ENCODE measurements around the gene COBL. TPM values are rescaled to one million over a fixed set of nuclear protein-coding genes. Genes with fewer than 3 reads are reported as not detected.
A peak's percentile ranks its signal among the peaks of the same experiment; 100 is the strongest.

COBL gene
- total RNA-seq, 1 experiment from 2014 or later = 8.6 TPM

GRCh38 chr7:51132661-51133060 is 183.9 kb downstream of the COBL start:
- in situ Hi-C loops (cut with HindIII; ENCODE audit: low pct_unique_long_range_greater_than_20kb, low sequenced_read_pairs) = no loop called here
- no peak for DNase-seq (ENCODE audit: low read depth, low spot score)

- DNase-seq (ENCODE audit: low read depth, low spot score) = no peak
- in situ Hi-C loops (cut with HindIII; ENCODE audit: low pct_unique_long_range_greater_than_20kb, low sequenced_read_pairs) = no loop called here
Measured at GRCh38 chr7:51129527-51130472, 186.8 kb downstream of the COBL start.

- no peak for DNase-seq (ENCODE audit: low read depth, low spot score)
- in situ Hi-C loops (cut with HindIII; ENCODE audit: low pct_unique_long_range_greater_than_20kb, low sequenced_read_pairs) = no loop called here
Measured at GRCh38 chr7:51128545-51129435, 187.8 kb downstream of the COBL start.

GRCh38 chr7:51127618-51127904 is 189.0 kb downstream of the COBL start:
- in situ Hi-C loops (cut with HindIII; ENCODE audit: low pct_unique_long_range_greater_than_20kb, low sequenced_read_pairs) = no loop called here
- no peak for DNase-seq (ENCODE audit: low read depth, low spot score)

- DNase-seq (ENCODE audit: low read depth, low spot score) = no peak
- in situ Hi-C loops (cut with HindIII; ENCODE audit: low pct_unique_long_range_greater_than_20kb, low sequenced_read_pairs) = no loop called here
Measured at GRCh38 chr7:51126813-51127617, 189.6 kb downstream of the COBL start.

- no peak for DNase-seq (ENCODE audit: low read depth, low spot score)
- in situ Hi-C loops (cut with HindIII; ENCODE audit: low pct_unique_long_range_greater_than_20kb, low sequenced_read_pairs) = no loop called here
Measured at GRCh38 chr7:51126324-51126723, 190.3 kb downstream of the COBL start.

- in situ Hi-C loops (cut with HindIII; ENCODE audit: low pct_unique_long_range_greater_than_20kb, low sequenced_read_pairs) = no loop called here
- no peak for DNase-seq (ENCODE audit: low read depth, low spot score)
Measured at GRCh38 chr7:51124321-51124720, 192.3 kb downstream of the COBL start.

- DNase-seq (ENCODE audit: low read depth, low spot score) = peak; percentile 85
- in situ Hi-C loops (cut with HindIII; ENCODE audit: low pct_unique_long_range_greater_than_20kb, low sequenced_read_pairs) = no loop called here
Measured at GRCh38 chr7:51123322-51124019, 193.1 kb downstream of the COBL start.

GRCh38 chr7:51121931-51122425 is 194.6 kb downstream of the COBL start:
- in situ Hi-C loops (cut with HindIII; ENCODE audit: low pct_unique_long_range_greater_than_20kb, low sequenced_read_pairs) = no loop called here
- no peak for DNase-seq (ENCODE audit: low read depth, low spot score)

- in situ Hi-C loops (cut with HindIII; ENCODE audit: low pct_unique_long_range_greater_than_20kb, low sequenced_read_pairs) = no loop called here
- DNase-seq (ENCODE audit: low read depth, low spot score) = no peak
Measured at GRCh38 chr7:51121036-51121790, 195.4 kb downstream of the COBL start.

GRCh38 chr7:51118628-51119027 is 198.0 kb downstream of the COBL start:
- in situ Hi-C loops (cut with HindIII; ENCODE audit: low pct_unique_long_range_greater_than_20kb, low sequenced_read_pairs) = no loop called here
- no peak for DNase-seq (ENCODE audit: low read depth, low spot score)

- in situ Hi-C loops (cut with HindIII; ENCODE audit: low pct_unique_long_range_greater_than_20kb, low sequenced_read_pairs) = no loop called here
- no peak for DNase-seq (ENCODE audit: low read depth, low spot score)
Measured at GRCh38 chr7:51114501-51114900, 202.1 kb downstream of the COBL start.

GRCh38 chr7:51113962-51114361 is 202.6 kb downstream of the COBL start:
- in situ Hi-C loops (cut with HindIII; ENCODE audit: low pct_unique_long_range_greater_than_20kb, low sequenced_read_pairs) = no loop called here
- DNase-seq (ENCODE audit: low read depth, low spot score) = no peak

- no peak for DNase-seq (ENCODE audit: low read depth, low spot score)
- in situ Hi-C loops (cut with HindIII; ENCODE audit: low pct_unique_long_range_greater_than_20kb, low sequenced_read_pairs) = no loop called here
Measured at GRCh38 chr7:51113560-51113959, 203.0 kb downstream of the COBL start.

- no peak for DNase-seq (ENCODE audit: low read depth, low spot score)
- in situ Hi-C loops (cut with HindIII; ENCODE audit: low pct_unique_long_range_greater_than_20kb, low sequenced_read_pairs) = no loop called here
Measured at GRCh38 chr7:51111241-51111940, 205.2 kb downstream of the COBL start.

GRCh38 chr7:51108134-51108533 is 208.5 kb downstream of the COBL start:
- in situ Hi-C loops (cut with HindIII; ENCODE audit: low pct_unique_long_range_greater_than_20kb, low sequenced_read_pairs) = no loop called here
- no peak for DNase-seq (ENCODE audit: low read depth, low spot score)

All from SK-MEL-5 (cell line).